Spleen (tissue), 7 donors: ENCODE data around the gene PATE3.

Experiments used
- CTCF ChIP-seq, 11 experiments: fragments of 200-600 bp in 7 of 11; fragments of 450-650 bp in 4 of 11; sonication (generic) in 4 of 11; IDR thresholded peaks in 8 of 11; conservative IDR thresholded peaks in 3 of 11; 1 replicate in 7 of 11; 2 replicates in 4 of 11; pipeline versions ENCODE4 v1.4.0 to v1.8.0; 2016 to 2021; ENCODE audit warnings: antibody characterized with exemption in 11 of 11, inconsistent platforms in 4 of 11, mild to moderate bottlenecking in 1 of 11
- POLR2AphosphoS5 ChIP-seq, 3 donors: sonication (generic); formaldehyde crosslinking; IDR thresholded peaks; one replicate each; pipeline ENCODE4 v1.5.1; 2017; ENCODE audit warnings: antibody characterized with exemption in 3 of 3
- donor health status: DM: no; HTN: no; CAD: no; lungs with moderate emphysema.
- donor health status: DM: no; HTN: no; CAD: no.
- donor health status: DM: no; HTN: no; CAD: no.

GRCh38 chr11:125743681-125744080 is 44.2 kb upstream of the PATE3 start:
- TF ChIP-seq POLR2AphosphoS5 (IDR thresholded peaks at IDR 0.05) (no peak), CTCF (IDR thresholded peaks at IDR 0.05 in 8 of 11, conservative IDR thresholded peaks at IDR 0.05 in 3 of 11) (no peak)
